ENCODE data around the gene OSER1.

The OSER1 gene

GRCh38 chr20:44223721-44224120 lies 13.2 kb upstream of the OSER1 start:
- DNase-seq = no peak

GRCh38 chr20:44222633-44223368 lies 12.2 kb upstream of the OSER1 start:
- no peak for DNase-seq

- DNase-seq = no peak
These were observed 11.5 kb upstream of the OSER1 start for GRCh38 chr20:44222027-44222426.

GRCh38 chr20:44221368-44221954 lies 10.9 kb upstream of the OSER1 start:
- no peak for DNase-seq

- DNase-seq = no peak
These were observed 9.2 kb upstream of the OSER1 start for GRCh38 chr20:44219791-44220190.

GRCh38 chr20:44219170-44219730 lies 8.7 kb upstream of the OSER1 start:
- no peak for DNase-seq

- DNase-seq = no peak
These were observed 7.9 kb upstream of the OSER1 start for GRCh38 chr20:44218446-44218845.

GRCh38 chr20:44217342-44218092 lies 6.9 kb upstream of the OSER1 start:
- peak; percentile 54 for DNase-seq

- DNase-seq = peak; percentile 20
These were observed 4.6 kb upstream of the OSER1 start for GRCh38 chr20:44215125-44215524.

GRCh38 chr20:44212792-44213191 lies 2.2 kb upstream of the OSER1 start:
- DNase-seq = no peak

- peak; percentile 42 for DNase-seq
These were observed 837 bp upstream of the OSER1 start for GRCh38 chr20:44211177-44212039.

GRCh38 chr20:44209686-44210405 lies 725 bp downstream of the OSER1 start:
- DNase-seq = no peak

GRCh38 chr20:44208770-44209169 lies 1.8 kb downstream of the OSER1 start:
- DNase-seq = no peak

- no peak for DNase-seq
These were observed 2.4 kb downstream of the OSER1 start for GRCh38 chr20:44208165-44208564.

- no peak for DNase-seq
These were observed 3.3 kb downstream of the OSER1 start for GRCh38 chr20:44207126-44207723.

- DNase-seq = no peak
These were observed 4.4 kb downstream of the OSER1 start for GRCh38 chr20:44206132-44206531.

- no peak for DNase-seq
These were observed 5.7 kb downstream of the OSER1 start for GRCh38 chr20:44204832-44205215.

GRCh38 chr20:44204156-44204831 lies 6.3 kb downstream of the OSER1 start:
- DNase-seq = peak; percentile 41

GRCh38 chr20:44203161-44203560 lies 7.4 kb downstream of the OSER1 start:
- no peak for DNase-seq

- DNase-seq = peak; percentile 23
These were observed 9.6 kb downstream of the OSER1 start for GRCh38 chr20:44200983-44201382.

- DNase-seq = no peak
These were observed 10.2 kb downstream of the OSER1 start for GRCh38 chr20:44200371-44200770.

Measured in NCI-H2029 (cell line).